Gastroesophageal sphincter (tissue), 3 donors: ENCODE results near the gene PPP2R3A.

ENCODE experiments used
- CTCF ChIP-seq, 4 experiments: fragments of 200-600 bp in 2 of 4; fragments of 450-650 bp in 2 of 4; sonication (generic) in 1 of 4; IDR thresholded peaks; one replicate each; pipeline ENCODE4 v1.5.1; 2017 to 2019; ENCODE audit warnings: antibody characterized with exemption in 4 of 4, mild to moderate bottlenecking in 2 of 4, moderate library complexity in 2 of 4
- EP300 ChIP-seq: sonication (generic); formaldehyde crosslinking; IDR thresholded peaks from one replicate; pipeline ENCODE4 v1.6.1; 2017; ENCODE audit warnings: antibody characterized with exemption, mild to moderate bottlenecking
- POLR2A ChIP-seq, 2 donors: fragments of 450-650 bp; IDR thresholded peaks; one replicate each; pipeline ENCODE4 v1.6.1; 2017; ENCODE audit warnings: antibody characterized with exemption in 2 of 2, mild to moderate bottlenecking in 2 of 2, moderate library complexity in 1 of 2

- no peak for TF ChIP-seq POLR2A (IDR thresholded peaks at IDR 0.05)
- no peak for TF ChIP-seq CTCF (IDR thresholded peaks at IDR 0.05)
- no peak for TF ChIP-seq EP300
Observed at GRCh38 chr3:135989242-135989641, 23.7 kb downstream of the PPP2R3A start.
